Prostate gland (tissue), 2 donors: ENCODE data around the gene SMIM1. TPM values are rescaled to one million over a fixed set of nuclear protein-coding genes. Genes with fewer than 3 reads are reported as not detected.

Experiments
- DNase-seq: peaks from one replicate; pipeline ENCODE4 v3.0.0-alpha.2; 2019; ENCODE audit warnings: low spot score
- H3K27ac ChIP-seq, 2 donors: fragments of 200-600 bp; sonication (generic); 2 replicates each; pipeline ENCODE4 v1.5.1; 2017 to 2019
- H3K27me3 ChIP-seq: fragments of 200-600 bp; sonication (generic); replicated peaks from 2 replicates; pipeline ENCODE4 v1.5.1; 2019; ENCODE audit not compliant: insufficient read depth
- H3K36me3 ChIP-seq, 2 donors: fragments of 200-600 bp; sonication (generic); 1 replicate in 1 of 2; 2 replicates in 1 of 2; pipeline versions ENCODE4 v1.5.1 to v1.8.1; 2017 to 2019
- H3K4me1 ChIP-seq: fragments of 200-600 bp; sonication (generic); replicated peaks from 2 replicates; pipeline ENCODE4 v1.5.1; 2019
- H3K4me3 ChIP-seq, 2 donors: fragments of 200-600 bp; sonication (generic); 2 replicates each; pipeline ENCODE4 v1.5.1; 2017 to 2019
- H3K9me3 ChIP-seq: fragments of 200-600 bp; sonication (generic); 2 replicates; pipeline ENCODE4 v1.5.1; 2017
- POLR2A ChIP-seq: fragments of 450-650 bp; IDR thresholded peaks from one replicate; pipeline ENCODE4 v1.6.1; 2016; ENCODE audit warnings: antibody characterized with exemption, mild to moderate bottlenecking
- POLR2AphosphoS5 ChIP-seq: sonication (generic); formaldehyde crosslinking; IDR thresholded peaks from one replicate; pipeline ENCODE4 v1.6.1; 2017; ENCODE audit warnings: antibody characterized with exemption
- WGBS: methylation state at CpG from one replicate; pipeline ENCODE4 v1.1.5; 2018; 5-methylcytosine and 5-hydroxymethylcytosine counted together
- intact Hi-C: fragments of 100-400 bp; cut with DNase I; formaldehyde crosslinking; loops from one replicate; pipeline ENCODE4 v1.14.2; 2022
- total RNA-seq, 2 donors: library from RNA; depleted of rRNA; stranded (reverse); fragments of >200 nt; gene quantifications; one replicate each; pipeline ENCODE4 v1.1.0, GENCODE V29; 2016
- TF ChIP-seq, protein P1 (sequence below), 4 experiments: fragments of 200-600 bp in 2 of 4; fragments of 450-650 bp in 2 of 4; sonication (generic) in 2 of 4; IDR thresholded peaks; 1 replicate in 3 of 4; 2 replicates in 1 of 4; pipeline ENCODE4 v1.5.1; 2016 to 2019; ENCODE audit warnings: antibody characterized with exemption in 4 of 4, mild to moderate bottlenecking in 2 of 4, moderate library complexity in 2 of 4

Gene SMIM1
- total RNA-seq, 2 donors from 2014 or later = 17.7 to 148 TPM

DNA sequence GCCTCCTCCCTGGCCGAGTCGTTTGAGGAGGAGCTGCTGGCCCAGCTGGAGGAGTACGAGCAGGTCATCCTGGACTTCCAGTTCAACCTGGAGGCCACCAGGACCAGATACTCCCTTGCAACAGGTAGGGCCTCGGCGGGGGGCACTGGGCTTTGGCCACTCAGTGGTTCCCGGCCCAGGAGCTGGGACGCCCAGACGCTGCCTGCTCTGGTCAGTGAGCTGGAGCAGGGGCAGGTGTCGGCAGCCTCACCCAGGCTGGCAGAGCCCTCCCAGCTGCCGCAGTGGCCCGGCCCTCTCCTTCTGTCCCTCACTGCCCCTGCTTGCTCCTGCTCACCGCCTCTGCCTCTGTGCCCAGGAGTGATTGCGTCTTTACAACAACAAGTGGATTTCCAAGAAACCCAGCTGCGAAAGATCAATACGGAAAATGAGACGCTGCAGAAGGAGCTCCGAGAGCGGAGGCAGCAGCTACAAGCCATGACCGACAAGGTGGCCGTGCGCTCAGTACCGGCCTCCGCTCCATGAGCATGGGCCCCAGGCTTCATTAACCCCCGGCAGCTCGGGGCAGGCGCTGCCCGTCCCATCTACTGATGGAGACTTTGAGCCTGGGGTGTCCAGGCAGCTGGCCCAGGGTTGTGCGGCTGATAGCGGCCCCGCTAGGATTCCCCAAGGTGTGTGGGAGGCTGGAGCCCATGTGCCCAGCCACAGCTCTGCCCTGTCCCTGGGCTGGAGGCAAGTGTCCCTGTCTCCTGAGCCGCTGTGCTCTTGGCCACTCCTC, 9.0 kb upstream of the SMIM1 start:
- WGBS = 73% methylated on average over 31 of the region's 31 CpGs
- H3K27me3 ChIP-seq = no peaks in the 10 kb centered on the region

DNA sequence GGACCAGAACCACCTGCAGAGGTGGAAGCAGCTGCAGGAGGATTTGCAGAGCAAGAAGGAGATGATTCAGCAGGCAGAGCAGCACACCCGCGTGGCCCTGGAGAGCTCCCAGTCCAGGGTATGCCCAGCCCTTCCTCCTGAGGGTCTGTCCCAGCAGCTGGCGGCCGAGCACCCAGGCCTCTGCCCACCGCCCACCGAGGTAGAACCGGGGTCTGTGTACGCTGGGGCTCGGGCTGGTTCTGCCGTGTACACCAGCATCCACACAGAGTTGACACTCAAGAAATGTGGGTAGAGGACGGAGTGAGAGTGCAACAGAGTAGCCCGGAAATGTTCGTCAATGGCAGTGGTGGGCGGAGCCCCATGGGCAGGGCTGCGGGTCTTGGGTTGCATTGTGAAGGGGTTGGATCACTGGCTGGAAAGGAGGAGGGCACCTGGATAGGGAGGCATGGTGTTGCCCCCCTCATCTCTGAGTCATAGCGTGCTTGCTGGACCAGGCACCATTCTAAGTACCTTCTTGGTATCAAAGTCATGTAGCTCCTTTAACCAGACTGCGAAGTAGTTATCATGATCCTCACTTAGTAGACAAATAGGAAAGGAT, 5.1 kb upstream of the SMIM1 start:
- Histone ChIP-seq H3K4me1 (no peaks in the 10 kb centered on the region), H3K36me3 (no peaks in the 10 kb centered on the region), H3K9me3 (no peaks in the 10 kb centered on the region), H3K27me3 (no peaks in the 10 kb centered on the region), H3K4me3 (no peak overlapping the region), H3K27ac (no peak overlapping the region)
- intact Hi-C loops = no loop called here
- DNase-seq = no peak
- WGBS = 89% methylated on average over 17 of the region's 17 CpGs
- TF ChIP-seq POLR2A (no peak), POLR2AphosphoS5 (no peak)

More for the DNA sequence above, 9.0 kb upstream of the SMIM1 start:
- no peak for TF ChIP-seq POLR2A
- TF ChIP-seq POLR2AphosphoS5 = no peak
- TF ChIP-seq, protein P1, sequence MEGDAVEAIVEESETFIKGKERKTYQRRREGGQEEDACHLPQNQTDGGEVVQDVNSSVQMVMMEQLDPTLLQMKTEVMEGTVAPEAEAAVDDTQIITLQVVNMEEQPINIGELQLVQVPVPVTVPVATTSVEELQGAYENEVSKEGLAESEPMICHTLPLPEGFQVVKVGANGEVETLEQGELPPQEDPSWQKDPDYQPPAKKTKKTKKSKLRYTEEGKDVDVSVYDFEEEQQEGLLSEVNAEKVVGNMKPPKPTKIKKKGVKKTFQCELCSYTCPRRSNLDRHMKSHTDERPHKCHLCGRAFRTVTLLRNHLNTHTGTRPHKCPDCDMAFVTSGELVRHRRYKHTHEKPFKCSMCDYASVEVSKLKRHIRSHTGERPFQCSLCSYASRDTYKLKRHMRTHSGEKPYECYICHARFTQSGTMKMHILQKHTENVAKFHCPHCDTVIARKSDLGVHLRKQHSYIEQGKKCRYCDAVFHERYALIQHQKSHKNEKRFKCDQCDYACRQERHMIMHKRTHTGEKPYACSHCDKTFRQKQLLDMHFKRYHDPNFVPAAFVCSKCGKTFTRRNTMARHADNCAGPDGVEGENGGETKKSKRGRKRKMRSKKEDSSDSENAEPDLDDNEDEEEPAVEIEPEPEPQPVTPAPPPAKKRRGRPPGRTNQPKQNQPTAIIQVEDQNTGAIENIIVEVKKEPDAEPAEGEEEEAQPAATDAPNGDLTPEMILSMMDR (IDR thresholded peaks at IDR 0.05) = no peak
- Histone ChIP-seq H3K9me3 (no peaks in the 10 kb centered on the region), H3K4me1 (no peaks in the 10 kb centered on the region), H3K27ac (no peak overlapping the region), H3K36me3 (no peaks in the 10 kb centered on the region), H3K4me3 (no peak overlapping the region)
- intact Hi-C loops = no loop called here
- DNase-seq = no peak

DNA sequence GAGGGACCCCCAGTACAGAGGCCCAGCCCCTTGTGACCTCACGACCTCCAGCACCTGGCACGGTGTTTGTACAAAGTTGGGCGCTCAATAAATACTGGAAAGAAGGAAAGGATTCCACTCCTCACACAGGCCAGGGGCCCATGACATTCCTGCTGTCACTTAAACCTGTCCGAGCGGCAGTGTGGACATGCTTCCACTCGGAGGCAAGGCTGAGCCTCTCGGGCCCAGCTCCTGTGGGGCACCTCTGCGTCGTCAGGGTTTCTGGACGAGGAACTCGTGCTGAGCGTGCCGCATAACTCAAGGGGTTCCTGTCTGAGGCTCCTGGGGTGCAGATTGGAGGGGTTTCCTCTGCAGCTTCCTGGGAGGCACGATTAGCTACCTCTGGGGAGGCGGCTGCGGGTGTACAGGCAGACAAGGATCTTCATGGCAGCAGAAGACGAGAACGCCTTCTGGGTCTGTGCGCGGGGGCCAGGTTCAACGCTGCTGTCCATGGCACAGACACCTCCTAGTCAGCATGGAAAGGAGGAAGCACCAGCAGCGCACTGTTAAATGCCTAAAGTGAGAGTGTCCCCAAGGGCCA, 3.6 kb upstream of the SMIM1 start:
- WGBS = 91% methylated on average over 22 of the region's 22 CpGs
- H3K27ac ChIP-seq = no peak overlapping the region
- intact Hi-C loops = no loop called here
- H3K36me3 ChIP-seq = no peaks in the 10 kb centered on the region
- TF ChIP-seq POLR2AphosphoS5 (no peak), POLR2A (no peak)
- TF ChIP-seq, protein P1 (IDR thresholded peaks at IDR 0.05) = no peak
- no peaks in the 10 kb centered on the region for H3K4me1 ChIP-seq
- DNase-seq = no peak
- H3K4me3 ChIP-seq = no peak overlapping the region
- no peaks in the 10 kb centered on the region for H3K27me3 ChIP-seq
- no peaks in the 10 kb centered on the region for H3K9me3 ChIP-seq

DNA sequence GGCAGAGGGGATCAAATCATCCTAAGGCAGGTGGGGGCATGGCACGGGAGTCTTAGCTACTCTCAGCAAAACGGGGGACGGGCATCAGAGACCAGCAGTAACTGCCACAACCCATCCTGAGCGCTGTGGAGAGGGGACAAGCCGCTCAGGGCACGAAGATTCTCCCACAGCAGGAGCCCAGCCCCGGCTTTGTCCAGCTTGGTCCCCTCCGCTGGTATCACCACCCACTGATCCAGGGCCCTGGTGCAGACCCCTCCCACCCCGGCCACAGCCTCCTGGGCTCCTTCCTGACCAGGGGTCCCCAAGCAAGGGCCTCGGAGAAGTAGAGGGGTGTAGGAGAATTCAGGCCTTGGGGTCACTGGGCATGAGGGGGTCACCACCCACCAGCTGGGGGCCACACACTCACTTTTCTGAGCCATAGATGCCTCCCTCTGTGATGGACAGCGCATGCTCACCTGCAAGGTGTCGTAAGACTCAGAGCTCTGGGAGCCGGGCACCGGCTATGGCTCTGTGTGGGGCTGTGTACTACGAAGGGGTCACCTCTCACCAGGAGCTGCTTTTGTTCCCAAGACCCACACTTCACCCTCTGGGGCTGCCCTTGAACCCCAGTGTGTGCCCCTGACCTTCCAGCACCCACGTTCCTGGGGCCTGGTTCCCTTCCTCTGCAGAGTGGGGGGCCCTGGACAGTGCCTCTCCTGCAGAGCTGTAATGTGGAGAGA, 2.3 kb upstream of the SMIM1 start:
- no peak for DNase-seq
- TF ChIP-seq POLR2AphosphoS5 (no peak), POLR2A (no peak)
- TF ChIP-seq, protein P1 (IDR thresholded peaks at IDR 0.05) = no peak

More for the DNA sequence above, 2.3 kb upstream of the SMIM1 start:
- 91% methylated on average over 16 of the region's 16 CpGs for WGBS
- Histone ChIP-seq H3K27ac (no peak overlapping the region), H3K4me1 (no peaks in the 10 kb centered on the region), H3K36me3 (no peaks in the 10 kb centered on the region), H3K27me3 (no peaks in the 10 kb centered on the region), H3K4me3 (no peak overlapping the region), H3K9me3 (no peaks in the 10 kb centered on the region)
- intact Hi-C loops = no loop called here
